GM12801 (cell line): Measurements from ENCODE around the gene PPARA.

Experiments
- TF ChIP-seq, protein P1 (sequence below): IDR thresholded peaks from one replicate; pipeline ENCODE4 v1.5.1; 2011; ENCODE audit warnings: control low read depth; ENCODE audit not compliant: insufficient read length; ENCODE audit errors: extremely low read depth

Gene PPARA

DNA sequence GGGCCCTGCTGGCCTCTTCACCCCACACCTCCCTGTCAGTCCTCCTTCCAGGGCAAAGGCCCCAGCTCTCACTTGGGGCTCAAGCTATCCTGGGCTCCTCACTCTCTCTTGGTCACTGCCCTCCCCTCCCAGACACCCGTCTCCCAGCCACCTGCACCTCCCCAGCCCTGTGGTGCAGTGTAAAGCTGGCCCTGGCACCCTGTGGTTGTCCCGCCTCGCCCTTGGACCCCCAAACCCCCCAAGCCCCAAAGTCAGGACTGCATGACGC, 16.8 kb upstream of the PPARA start:
- TF ChIP-seq, protein P1, sequence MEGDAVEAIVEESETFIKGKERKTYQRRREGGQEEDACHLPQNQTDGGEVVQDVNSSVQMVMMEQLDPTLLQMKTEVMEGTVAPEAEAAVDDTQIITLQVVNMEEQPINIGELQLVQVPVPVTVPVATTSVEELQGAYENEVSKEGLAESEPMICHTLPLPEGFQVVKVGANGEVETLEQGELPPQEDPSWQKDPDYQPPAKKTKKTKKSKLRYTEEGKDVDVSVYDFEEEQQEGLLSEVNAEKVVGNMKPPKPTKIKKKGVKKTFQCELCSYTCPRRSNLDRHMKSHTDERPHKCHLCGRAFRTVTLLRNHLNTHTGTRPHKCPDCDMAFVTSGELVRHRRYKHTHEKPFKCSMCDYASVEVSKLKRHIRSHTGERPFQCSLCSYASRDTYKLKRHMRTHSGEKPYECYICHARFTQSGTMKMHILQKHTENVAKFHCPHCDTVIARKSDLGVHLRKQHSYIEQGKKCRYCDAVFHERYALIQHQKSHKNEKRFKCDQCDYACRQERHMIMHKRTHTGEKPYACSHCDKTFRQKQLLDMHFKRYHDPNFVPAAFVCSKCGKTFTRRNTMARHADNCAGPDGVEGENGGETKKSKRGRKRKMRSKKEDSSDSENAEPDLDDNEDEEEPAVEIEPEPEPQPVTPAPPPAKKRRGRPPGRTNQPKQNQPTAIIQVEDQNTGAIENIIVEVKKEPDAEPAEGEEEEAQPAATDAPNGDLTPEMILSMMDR: no peak

DNA sequence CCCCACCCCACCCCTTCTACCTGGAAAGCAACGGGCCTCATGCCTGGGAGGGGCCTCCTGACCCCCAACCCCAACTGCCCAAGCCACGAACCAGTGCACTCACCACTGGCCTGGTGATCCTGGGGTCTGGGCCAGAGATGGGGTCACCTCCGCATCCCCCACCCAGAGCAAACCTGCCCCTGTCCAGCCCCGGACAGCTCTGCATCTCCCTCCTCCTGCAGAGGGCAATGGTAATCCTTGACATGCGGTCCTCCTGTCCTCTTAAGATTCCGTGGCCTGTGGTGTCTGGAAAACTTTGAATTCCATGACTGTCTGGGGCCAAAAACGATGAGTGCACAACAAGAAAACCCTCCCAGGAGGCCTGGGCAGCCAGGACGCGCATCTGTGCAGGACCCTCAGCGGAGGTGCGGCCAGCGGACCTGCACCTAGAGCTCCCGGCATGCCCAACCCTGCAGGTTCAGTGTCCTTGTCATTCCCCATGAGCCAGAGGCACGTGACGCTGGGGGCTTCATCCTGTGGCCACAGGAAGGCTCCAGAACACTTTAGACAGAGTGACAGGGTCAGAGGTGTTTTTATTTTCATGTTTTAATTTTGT, 16.1 kb upstream of the PPARA start:
- TF ChIP-seq, protein P1: no peak

DNA sequence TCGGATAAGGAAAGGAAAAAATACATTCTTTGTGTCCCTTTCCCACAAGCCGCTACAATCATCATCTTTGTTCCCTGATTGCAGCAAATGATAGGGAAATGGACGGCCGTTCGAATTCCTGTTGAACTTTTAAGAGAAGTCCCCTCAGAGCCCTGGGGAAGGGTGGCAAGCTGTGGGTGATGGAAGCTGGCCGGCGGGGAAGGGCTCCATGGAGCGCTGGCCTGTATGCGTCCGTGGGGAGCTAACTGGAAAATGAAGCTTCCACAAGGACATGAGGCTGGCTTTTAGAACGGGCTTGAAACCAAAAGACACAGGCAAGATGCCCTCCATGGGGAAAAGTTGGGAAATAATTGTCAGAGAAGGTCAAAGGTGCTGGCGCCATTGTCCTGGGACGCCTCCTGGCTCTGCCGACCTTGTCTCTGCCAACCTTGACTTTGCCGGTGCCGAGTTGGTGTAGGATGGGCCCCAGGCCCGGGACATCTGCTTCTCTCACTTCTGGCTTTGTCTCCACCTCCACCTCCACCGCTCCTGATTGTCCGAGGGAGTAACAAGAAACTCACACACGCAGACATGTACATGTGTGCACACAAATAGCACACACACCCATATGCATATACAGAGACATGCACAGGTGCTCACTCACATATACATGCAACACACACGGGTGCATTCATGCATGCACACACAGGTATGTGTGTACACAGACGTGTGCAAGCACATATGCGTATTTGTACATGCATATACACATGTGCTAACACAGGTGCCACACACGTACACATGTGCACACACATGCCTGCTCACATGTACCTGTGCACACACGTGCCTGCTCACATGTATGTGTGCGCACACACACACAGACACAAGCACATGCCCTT, 14.5 kb upstream of the PPARA start:
- TF ChIP-seq, protein P1: no peak

- TF ChIP-seq, protein P1: no peak
Measured at GRCh38 chr22:46136486-46137217, 13.7 kb upstream of the PPARA start.

GRCh38 chr22:46137218-46137766, 13.0 kb upstream of the PPARA start:
- TF ChIP-seq, protein P1: no peak

- TF ChIP-seq, protein P1: no peak
Measured at GRCh38 chr22:46138058-46138797, 12.1 kb upstream of the PPARA start.

GRCh38 chr22:46139895-46140350, 10.4 kb upstream of the PPARA start:
- TF ChIP-seq, protein P1: no peak
